H1 (cell line): Measurements from ENCODE around the gene FAM83C. TPM values are rescaled to one million over a fixed set of nuclear protein-coding genes. Genes with fewer than 3 reads are reported as not detected.
A peak's percentile ranks its signal among the peaks of the same experiment; 100 is the strongest.

Experiments used
- CTCF ChIA-PET: fragments of 300-600 bp; sonication (Branson Sonifier 250); formaldehyde crosslinking; loops from one replicate; lab custom pipeline; 2021; ENCODE audit not compliant: partially characterized antibody; lab: Charles Lee
- POLR2A ChIA-PET: fragments of 300-600 bp; sonication (Branson Sonifier 250); formaldehyde crosslinking; loops from one replicate; lab custom pipeline; 2021; ENCODE audit warnings: inconsistent platforms; ENCODE audit not compliant: partially characterized antibody; lab: Charles Lee
- DNase-seq, 2 experiments: peaks; one replicate each; pipeline versions ENCODE4 v3.0.0 to v3.0.0-alpha.2; 2010 to 2022; ENCODE audit warnings: low spot score in 2 of 2, low read depth in 1 of 2, mixed read lengths in 1 of 2
- FAIRE-seq: peaks from 2 replicates; lab custom pipeline; 2011; peaks lifted over from hg19 to GRCh38; lab: Jason Lieb, UNC
- H2AFZ ChIP-seq: 2 replicates; pipeline ENCODE4 v1.8.1; 2012; ENCODE audit warnings: low read length, inconsistent platforms
- H2AK5ac ChIP-seq: 2 replicates; pipeline ENCODE4 v1.6.1; 2013; ENCODE audit warnings: low read depth, low read length
- H2BK120ac ChIP-seq: replicated peaks from 2 replicates; pipeline ENCODE3; 2013; ENCODE audit warnings: low read depth, low read length, inconsistent platforms
- H2BK12ac ChIP-seq: 2 replicates; pipeline ENCODE4 v1.6.1; 2013; ENCODE audit warnings: low read depth, low read length
- H2BK15ac ChIP-seq: 2 replicates; pipeline ENCODE4 v1.6.1; 2013; ENCODE audit warnings: low read length
- H2BK20ac ChIP-seq: 2 replicates; pipeline ENCODE4 v1.6.1; 2013; ENCODE audit warnings: low read length
- H2BK5ac ChIP-seq: 2 replicates; pipeline ENCODE4 v1.6.1; 2013; ENCODE audit warnings: low read depth, low read length
- H3K14ac ChIP-seq: 2 replicates; pipeline ENCODE4 v1.6.1; 2013; ENCODE audit warnings: inconsistent platforms; ENCODE audit not compliant: insufficient read length
- H3K18ac ChIP-seq: 2 replicates; pipeline ENCODE4 v1.6.1; 2013; ENCODE audit warnings: low read length; ENCODE audit errors: extremely low read depth
- H3K23ac ChIP-seq: 2 replicates; pipeline ENCODE4 v1.6.1; 2013; ENCODE audit warnings: inconsistent platforms; ENCODE audit not compliant: insufficient read length
- H3K23me2 ChIP-seq: 2 replicates; pipeline ENCODE4 v1.6.1; 2013; ENCODE audit warnings: low read depth, low read length
- H3K27ac ChIP-seq: 2 replicates; pipeline ENCODE4 v1.6.1; 2011; ENCODE audit warnings: low read depth, low read length, inconsistent platforms
- H3K27me3 ChIP-seq, 4 experiments: replicated peaks in 1 of 4; 1 replicate in 1 of 4; 2 replicates in 3 of 4; pipeline versions ENCODE4 v1.6.1 to v1.8.1; 2011 to 2013; ENCODE audit warnings: low read length in 3 of 4, mild to moderate bottlenecking in 3 of 4, inconsistent platforms in 2 of 4, mixed read lengths in 2 of 4, moderate library complexity in 1 of 4; ENCODE audit not compliant: control insufficient read depth in 3 of 4, insufficient read depth in 3 of 4; ENCODE audit errors: extremely low read depth in 1 of 4
- H3K36me3 ChIP-seq, 4 experiments: 2 replicates each; pipeline versions ENCODE4 v1.6.1 to v1.8.1; 2011 to 2013; ENCODE audit warnings: mild to moderate bottlenecking in 4 of 4, low read length in 3 of 4, moderate library complexity in 2 of 4, control low read depth in 1 of 4, inconsistent platforms in 1 of 4; ENCODE audit not compliant: insufficient read depth in 4 of 4, control insufficient read depth in 2 of 4
- H3K4ac ChIP-seq: replicated peaks from 2 replicates; pipeline ENCODE3; 2013; ENCODE audit warnings: low read length, low read depth, mixed read lengths, inconsistent platforms; ENCODE audit not compliant: insufficient read length
- H3K4me1 ChIP-seq, 4 experiments: replicated peaks in 1 of 4; 1 replicate in 1 of 4; 2 replicates in 3 of 4; pipeline versions ENCODE4 v1.6.1 to v1.8.1; 2011 to 2013; ENCODE audit warnings: low read length in 3 of 4, inconsistent platforms in 2 of 4, mixed read lengths in 1 of 4; ENCODE audit not compliant: insufficient read depth in 4 of 4, control insufficient read depth in 3 of 4
- H3K4me2 ChIP-seq, 2 experiments: 2 replicates each; pipeline versions ENCODE4 v1.6.1 to v1.8.1; 2011 to 2013; ENCODE audit warnings: low read depth in 2 of 2, low read length in 2 of 2, control low read depth in 1 of 2, inconsistent platforms in 1 of 2, mild to moderate bottlenecking in 1 of 2; ENCODE audit not compliant: insufficient read depth in 1 of 2
- H3K4me3 ChIP-seq, 4 experiments: fragments of 200-600, 300-600 bp in 1 of 4; sonication (generic), shearing (Covaris generic), sonication (Bioruptor Twin) in 1 of 4; 2 replicates each; pipeline versions ENCODE4 v1.5.1 to v1.8.1; 2011 to 2016; ENCODE audit warnings: low read length in 4 of 4, low read depth in 3 of 4, control low read depth in 2 of 4, inconsistent platforms in 2 of 4, mild to moderate bottlenecking in 2 of 4, mixed read lengths in 1 of 4, moderate library complexity in 1 of 4; ENCODE audit not compliant: insufficient read depth in 2 of 4; ENCODE audit errors: extremely low read depth in 1 of 4
- H3K56ac ChIP-seq: replicated peaks from 2 replicates; pipeline ENCODE3; 2013; ENCODE audit warnings: low read depth, mild to moderate bottlenecking, mixed read lengths, low read length, inconsistent platforms; ENCODE audit not compliant: insufficient read length
- H3K79me1 ChIP-seq: 2 replicates; pipeline ENCODE4 v1.6.1; 2013; ENCODE audit warnings: low read depth, low read length, control low read depth
- H3K79me2 ChIP-seq, 2 experiments: 2 replicates each; pipeline versions ENCODE4 v1.6.1 to v1.8.1; 2012 to 2013; ENCODE audit warnings: low read length in 2 of 2, mild to moderate bottlenecking in 2 of 2, inconsistent platforms in 1 of 2; ENCODE audit not compliant: insufficient read depth in 2 of 2, control insufficient read depth in 1 of 2
- H3K9ac ChIP-seq, 4 experiments: replicated peaks in 1 of 4; 1 replicate in 1 of 4; 2 replicates in 3 of 4; pipeline versions ENCODE4 v1.6.1 to v1.8.1; 2011 to 2013; ENCODE audit warnings: low read depth in 3 of 4, low read length in 3 of 4, control low read depth in 2 of 4, mild to moderate bottlenecking in 2 of 4, moderate library complexity in 2 of 4, inconsistent platforms in 1 of 4; ENCODE audit errors: extremely low read depth in 1 of 4
- H3K9me3 ChIP-seq, 2 experiments: 2 replicates each; pipeline versions ENCODE4 v1.6.1 to v1.8.1; 2012 to 2013; ENCODE audit warnings: mild to moderate bottlenecking in 2 of 2, moderate library complexity in 2 of 2, control low read depth in 1 of 2, inconsistent platforms in 1 of 2, low read depth in 1 of 2, low read length in 1 of 2, mixed read lengths in 1 of 2; ENCODE audit not compliant: insufficient read depth in 2 of 2
- H4K20me1 ChIP-seq, 2 experiments: replicated peaks in 1 of 2; 2 replicates each; pipeline versions ENCODE3 to v1.8.1; 2011 to 2013; ENCODE audit warnings: inconsistent platforms in 2 of 2, low read length in 2 of 2, mild to moderate bottlenecking in 1 of 2; ENCODE audit not compliant: insufficient read depth in 2 of 2, control insufficient read depth in 1 of 2
- H4K5ac ChIP-seq: 2 replicates; pipeline ENCODE4 v1.6.1; 2013; ENCODE audit warnings: low read length, low read depth, mixed read lengths, inconsistent platforms; ENCODE audit not compliant: insufficient read length
- H4K8ac ChIP-seq: 2 replicates; pipeline ENCODE4 v1.8.0; 2013; ENCODE audit warnings: mild to moderate bottlenecking, moderate library complexity, low read length, inconsistent platforms; ENCODE audit not compliant: insufficient read depth; ENCODE audit errors: extremely low read depth
- H4K91ac ChIP-seq: replicated peaks from 2 replicates; pipeline ENCODE3; 2013; ENCODE audit warnings: low read length, mixed read lengths, inconsistent platforms; ENCODE audit not compliant: insufficient read length
- BACH1 ChIP-seq: IDR thresholded peaks from 2 replicates; pipeline ENCODE4 v1.6.1; 2012; ENCODE audit warnings: low read length, improper control_type of control experiment
- CBX8 ChIP-seq: fragments of 300-800, 300-1000 bp; sonication (generic); IDR thresholded peaks from 2 replicates; pipeline ENCODE4 v1.7.1; 2016; ENCODE audit warnings: low read depth, low read length, borderline replicate concordance
- CREB1 ChIP-seq: IDR thresholded peaks from 2 replicates; pipeline ENCODE4 v1.6.1; 2012; ENCODE audit warnings: inconsistent platforms
- CTCF ChIP-seq, 3 experiments: IDR thresholded peaks; 1 replicate in 2 of 3; 2 replicates in 1 of 3; pipeline versions ENCODE4 v1.5.1 to v1.6.1; 2011; ENCODE audit warnings: low read length in 3 of 3, mild to moderate bottlenecking in 3 of 3, inconsistent platforms in 2 of 3, low read depth in 1 of 3, moderate library complexity in 1 of 3; ENCODE audit not compliant: insufficient read depth in 1 of 3; ENCODE audit errors: control extremely low read depth in 1 of 3
- MAX ChIP-seq: IDR thresholded peaks from 2 replicates; pipeline ENCODE4 v1.6.1; 2012; ENCODE audit warnings: inconsistent platforms
- NRF1 ChIP-seq: IDR thresholded peaks from 2 replicates; pipeline ENCODE4 v1.6.1; 2011; ENCODE audit warnings: mild to moderate bottlenecking, low read depth, low read length, improper control_type of control experiment
- POU5F1 ChIP-seq: IDR thresholded peaks from 2 replicates; pipeline ENCODE4 v1.6.1; 2011; ENCODE audit warnings: low read depth, mild to moderate bottlenecking, low read length, moderate library complexity
- SIN3A ChIP-seq, 2 experiments: IDR thresholded peaks in 1 of 2; conservative IDR thresholded peaks in 1 of 2; 2 replicates each; pipeline ENCODE4 v1.6.1; 2011 to 2012; ENCODE audit warnings: low read length in 2 of 2, improper control_type of control experiment in 1 of 2, low read depth in 1 of 2, mild to moderate bottlenecking in 1 of 2
- TBP ChIP-seq: IDR thresholded peaks from 2 replicates; pipeline ENCODE4 v1.6.1; 2011; ENCODE audit warnings: low read depth, low read length, improper control_type of control experiment
- YY1 ChIP-seq: IDR thresholded peaks from 2 replicates; pipeline ENCODE4 v1.6.1; 2011; ENCODE audit warnings: low read depth, mild to moderate bottlenecking, low read length
- WGBS, 2 experiments: shearing (Covaris generic) in 1 of 2; methylation state at CpG; one replicate each; pipeline versions ENCODE4 v1.1.6 to v1.1.7; 2013 to 2015; ENCODE audit warnings: low lambda C conversion rate in 2 of 2, mixed read lengths in 2 of 2, inconsistent platforms in 1 of 2, low coverage in 1 of 2, missing lambda C conversion rate in 1 of 2; ENCODE audit not compliant: insufficient replicate concordance in 2 of 2, insufficient coverage in 1 of 2, insufficient read length in 1 of 2; ENCODE audit errors: extremely low coverage in 1 of 2, missing lambda C conversion rate in 1 of 2; 5-methylcytosine and 5-hydroxymethylcytosine counted together
- polyA plus RNA-seq, 7 experiments: library from polyadenylated mRNA; depleted of rRNA in 3 of 7; stranded (reverse) in 5 of 7; unstranded in 2 of 7; fragments of >200 nt in 5 of 7; fragments of 200-250 nt in 2 of 7; gene quantifications; 1 replicate in 5 of 7; 2 replicates in 1 of 7; 4 replicates in 1 of 7; pipeline versions ENCODE4 v1.2.1 to v1.2.3, GENCODE V29; 2011 to 2013; ENCODE audit warnings: missing spikeins in 2 of 7, mixed read lengths in 2 of 7
- total RNA-seq: library from RNA; stranded (reverse); fragmentation: NEBNext Ultra II Directional; extraction: Animal tissue kit (Norgen Biotek cat#: 25700); gene quantifications from 2 replicates; pipeline ENCODE4 v1.2.1, GENCODE V29; 2021

FAM83C gene
- total and polyA plus RNA-seq, 2 of the 8 experiments (the other 6 are each of a cell fraction or from before 2014, with no cell fraction given) = not detected

- no peak overlapping the region for H2BK5ac ChIP-seq
- no peaks in the 10 kb centered on the region for H4K20me1 ChIP-seq
- H2AFZ ChIP-seq = no peak overlapping the region
- no peaks in the 10 kb centered on the region for H3K23me2 ChIP-seq
- WGBS, 2 experiments = 67% methylated on average over 4 of the region's 4 CpGs; no CpG with 5 or more reads in 1 of the 2 experiments
- no peak overlapping the region for H2BK20ac ChIP-seq
- H3K9ac ChIP-seq = no peak overlapping the region
- DNase-seq (peak in 1 of 2 experiments; percentile 80), FAIRE-seq (no peak)
- H3K56ac ChIP-seq = no peak overlapping the region
- H3K79me2 ChIP-seq = no peaks in the 10 kb centered on the region
- ChIA-PET POLR2A (interaction anchor here (0.8 to 1.8 kb wide), 7 partner anchors 10 to 148 kb away, joined by 3 to 5 read pairs (median 3); partner anchors contain the start of gene EIF6), CTCF (interaction anchor here (0.5 to 13.8 kb wide), 26 partner anchors 13 to 973 kb away, joined by 3 to 141 read pairs (median 4); partner anchors contain the start of genes EIF6, FAM83C and MMP24OS)
- no peak overlapping the region for H4K5ac ChIP-seq
- H2BK15ac ChIP-seq = no peak overlapping the region
- no peak overlapping the region for H3K18ac ChIP-seq
- H3K9me3 ChIP-seq = no peaks in the 10 kb centered on the region
- H3K27me3 ChIP-seq = no peaks in the 10 kb centered on the region
- H3K14ac ChIP-seq = no peak overlapping the region
- no peak overlapping the region for H2BK120ac ChIP-seq
- no peak overlapping the region for H3K23ac ChIP-seq
- no peak overlapping the region for H3K4ac ChIP-seq
- H3K4me2 ChIP-seq = no peak overlapping the region
- H3K4me3 ChIP-seq = no peak overlapping the region
- H3K79me1 ChIP-seq = no peaks in the 10 kb centered on the region
- peaks cover 3 to 4% (median 3%) of the 10 kb centered on the region in 4 experiments; a peak in 4 of 7 replicates for H3K4me1 ChIP-seq
- no peaks in the 10 kb centered on the region for H3K36me3 ChIP-seq
- no peak overlapping the region for H2BK12ac ChIP-seq
- peak overlapping the region; percentile 6; the same call in 1 of the 2 replicates for H3K27ac ChIP-seq
- no peak overlapping the region for H4K91ac ChIP-seq
- H4K8ac ChIP-seq = no peak overlapping the region
- no peak overlapping the region; the same call in 1 of the 2 replicates for H2AK5ac ChIP-seq
- TF ChIP-seq NRF1 (no peak), CTCF (IDR thresholded peaks at IDR 0.05; ENCODE audit: control extremely low read depth in 1 of 3, insufficient read depth in 1 of 3, low read depth in 1 of 3, low read length in 3 of 3) (peak; percentile 99), TBP (no peak), BACH1 (no peak), POU5F1 (no peak), SIN3A (conservative IDR thresholded peaks at IDR 0.05 in 1 of 2, IDR thresholded peaks at IDR 0.05 in 1 of 2; ENCODE audit: low read depth in 1 of 2, low read length in 2 of 2) (no peak), YY1 (no peak), CREB1 (peak; percentile 32; the same call in 1 of the 2 replicates), CBX8 (no peak), MAX (peak; percentile 37; the same call in 1 of the 2 replicates)
Observed at GRCh38 chr20:35306931-35307517, 14.8 kb upstream of the FAM83C start.
